SK-N-SH treated with all-trans-retinoic acid at 6 μM for 48 hours (cell line): ENCODE data around the gene TFPI.

Source experiments
- ARNTL ChIP-seq: fragments of 450-650 bp; formaldehyde crosslinking; IDR thresholded peaks from 2 replicates; pipeline ENCODE4 v1.5.0; 2020; ENCODE audit warnings: low read depth, mild to moderate bottlenecking, moderate library complexity, borderline replicate concordance
- CSDC2 ChIP-seq: fragments of 250-450 bp; sonication (Bioruptor Pico); IDR thresholded peaks from 2 replicates; pipeline ENCODE4 v1.5.0; 2020; ENCODE audit warnings: mild to moderate bottlenecking, moderate library complexity
- ESRRG ChIP-seq: fragments of 250-450 bp; sonication (Bioruptor Pico); IDR thresholded peaks from 2 replicates; pipeline ENCODE4 v1.6.1; 2021; ENCODE audit warnings: mild to moderate bottlenecking
- GLIS3 ChIP-seq: fragments of 250-450 bp; sonication (Bioruptor Pico); IDR thresholded peaks from 2 replicates; pipeline ENCODE4 v1.5.0; 2020; ENCODE audit warnings: mild to moderate bottlenecking, moderate library complexity
- PPARA ChIP-seq: fragments of 250-450 bp; sonication (Bioruptor Pico); IDR thresholded peaks from 2 replicates; pipeline ENCODE4 v1.5.0; 2020; ENCODE audit warnings: mild to moderate bottlenecking, borderline replicate concordance
- RARB ChIP-seq: fragments of 250-450 bp; sonication (Bioruptor Pico); IDR thresholded peaks from 2 replicates; pipeline ENCODE4 v1.8.0; 2021; ENCODE audit warnings: mild to moderate bottlenecking, moderate library complexity
- SNAI2 ChIP-seq: fragments of 250-450 bp; sonication (Bioruptor Pico); IDR thresholded peaks from 2 replicates; pipeline ENCODE4 v1.5.0; 2020; ENCODE audit warnings: mild to moderate bottlenecking, moderate library complexity
- ZFP3 ChIP-seq: fragments of 250-450 bp; sonication (Bioruptor Pico); IDR thresholded peaks from 2 replicates; pipeline ENCODE4 v1.5.0; 2020; ENCODE audit warnings: mild to moderate bottlenecking, moderate library complexity
- ZFP30 ChIP-seq: fragments of 450-650 bp; formaldehyde crosslinking; IDR thresholded peaks from 2 replicates; pipeline ENCODE4 v1.5.0; 2022; ENCODE audit warnings: mild to moderate bottlenecking, moderate library complexity
- ZNF70 ChIP-seq: fragments of 450-650 bp; formaldehyde crosslinking; IDR thresholded peaks from 2 replicates; pipeline ENCODE4 v1.5.0; 2020; ENCODE audit warnings: mild to moderate bottlenecking, moderate library complexity
- ZNF8 ChIP-seq: fragments of 450-650 bp; formaldehyde crosslinking; IDR thresholded peaks from 2 replicates; pipeline ENCODE4 v1.5.0; 2020; ENCODE audit warnings: mild to moderate bottlenecking, moderate library complexity
- TF ChIP-seq, protein P1 (sequence below): fragments of 250-450 bp; sonication (Bioruptor Pico); IDR thresholded peaks from 2 replicates; pipeline ENCODE4 v1.5.1; 2021; ENCODE audit warnings: mild to moderate bottlenecking, moderate library complexity
- TF ChIP-seq, protein P2 (sequence below): fragments of 250-450 bp; sonication (Bioruptor Pico); IDR thresholded peaks from 2 replicates; pipeline ENCODE4 v1.8.0; 2020; ENCODE audit warnings: mild to moderate bottlenecking, moderate library complexity, borderline replicate concordance

GRCh38 chr2:187567126-187567525, 12.9 kb upstream of the TFPI start:
- TF ChIP-seq ZFP30 (no peak), RARB (no peak), ZNF8 (CRISPR knock-in tag) (no peak), ZNF70 (CRISPR knock-in tag) (no peak), PPARA (CRISPR knock-in tag) (no peak), SNAI2 (CRISPR knock-in tag) (no peak), ARNTL (CRISPR knock-in tag) (no peak), ZFP3 (CRISPR knock-in tag) (no peak), CSDC2 (CRISPR knock-in tag) (no peak), GLIS3 (CRISPR knock-in tag) (no peak), ESRRG (CRISPR knock-in tag) (no peak)
- TF ChIP-seq, protein P1, sequence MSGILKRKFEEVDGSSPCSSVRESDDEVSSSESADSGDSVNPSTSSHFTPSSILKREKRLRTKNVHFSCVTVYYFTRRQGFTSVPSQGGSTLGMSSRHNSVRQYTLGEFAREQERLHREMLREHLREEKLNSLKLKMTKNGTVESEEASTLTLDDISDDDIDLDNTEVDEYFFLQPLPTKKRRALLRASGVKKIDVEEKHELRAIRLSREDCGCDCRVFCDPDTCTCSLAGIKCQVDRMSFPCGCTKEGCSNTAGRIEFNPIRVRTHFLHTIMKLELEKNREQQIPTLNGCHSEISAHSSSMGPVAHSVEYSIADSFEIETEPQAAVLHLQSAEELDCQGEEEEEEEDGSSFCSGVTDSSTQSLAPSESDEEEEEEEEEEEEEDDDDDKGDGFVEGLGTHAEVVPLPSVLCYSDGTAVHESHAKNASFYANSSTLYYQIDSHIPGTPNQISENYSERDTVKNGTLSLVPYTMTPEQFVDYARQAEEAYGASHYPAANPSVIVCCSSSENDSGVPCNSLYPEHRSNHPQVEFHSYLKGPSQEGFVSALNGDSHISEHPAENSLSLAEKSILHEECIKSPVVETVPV (CRISPR knock-in tag) = no peak
- TF ChIP-seq, protein P2, sequence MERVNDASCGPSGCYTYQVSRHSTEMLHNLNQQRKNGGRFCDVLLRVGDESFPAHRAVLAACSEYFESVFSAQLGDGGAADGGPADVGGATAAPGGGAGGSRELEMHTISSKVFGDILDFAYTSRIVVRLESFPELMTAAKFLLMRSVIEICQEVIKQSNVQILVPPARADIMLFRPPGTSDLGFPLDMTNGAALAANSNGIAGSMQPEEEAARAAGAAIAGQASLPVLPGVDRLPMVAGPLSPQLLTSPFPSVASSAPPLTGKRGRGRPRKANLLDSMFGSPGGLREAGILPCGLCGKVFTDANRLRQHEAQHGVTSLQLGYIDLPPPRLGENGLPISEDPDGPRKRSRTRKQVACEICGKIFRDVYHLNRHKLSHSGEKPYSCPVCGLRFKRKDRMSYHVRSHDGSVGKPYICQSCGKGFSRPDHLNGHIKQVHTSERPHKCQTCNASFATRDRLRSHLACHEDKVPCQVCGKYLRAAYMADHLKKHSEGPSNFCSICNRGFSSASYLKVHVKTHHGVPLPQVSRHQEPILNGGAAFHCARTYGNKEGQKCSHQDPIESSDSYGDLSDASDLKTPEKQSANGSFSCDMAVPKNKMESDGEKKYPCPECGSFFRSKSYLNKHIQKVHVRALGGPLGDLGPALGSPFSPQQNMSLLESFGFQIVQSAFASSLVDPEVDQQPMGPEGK (CRISPR knock-in tag) = no peak
